ENCODE data around the gene RPS6KB2. TPM values are rescaled to one million over a fixed set of nuclear protein-coding genes. Genes with fewer than 3 reads are reported as not detected.

Gene RPS6KB2
- total RNA-seq, 1 donor = 36.9 TPM

DNA sequence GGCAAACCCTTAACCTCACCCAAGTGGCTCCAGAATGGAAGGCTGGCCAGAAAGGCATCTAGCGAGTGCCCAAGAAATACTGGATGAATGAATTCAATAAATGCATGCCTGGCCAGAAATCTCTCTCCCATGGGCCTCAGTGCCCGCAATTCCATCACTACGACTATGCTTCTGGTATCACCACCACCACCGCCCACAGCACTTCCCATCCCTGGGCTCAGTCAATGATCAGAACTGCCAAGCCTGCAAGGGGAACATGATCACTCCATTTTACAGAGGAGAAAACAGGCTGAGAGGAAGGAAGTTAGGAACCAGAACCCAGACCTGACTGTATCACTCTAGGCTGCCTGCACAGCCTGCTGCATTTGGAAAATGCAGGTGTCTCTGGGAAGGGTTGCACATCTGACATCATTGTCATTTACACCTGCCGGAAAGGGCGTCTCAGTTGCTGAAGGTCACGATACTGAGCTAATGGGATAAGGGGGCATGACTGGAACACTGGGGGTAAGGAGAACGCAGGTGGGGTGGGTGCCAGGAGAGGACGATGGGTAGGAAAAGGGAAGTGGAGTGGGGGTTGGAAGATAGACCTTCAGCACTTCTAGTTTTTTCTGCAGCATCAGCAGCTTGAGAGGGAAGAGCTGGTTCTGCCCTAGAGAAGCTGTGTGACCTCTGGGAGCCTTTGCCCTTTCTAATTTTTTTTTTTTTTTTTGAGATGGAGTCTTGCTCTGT is 21.0 kb downstream of the RPS6KB2 start:
- DNase-seq (ENCODE audit: insufficient read length, low spot score, missing footprints) = peak; percentile 89
- H3K79me2 ChIP-seq (ENCODE audit: insufficient read depth, low read length) = no peaks in the 10 kb centered on the region
- no peaks in the 10 kb centered on the region for H3K36me3 ChIP-seq (ENCODE audit: insufficient read depth, low read length)
- H4K20me1 ChIP-seq (ENCODE audit: insufficient read depth, low read length) = no peaks in the 10 kb centered on the region
- H3K4me3 ChIP-seq (ENCODE audit: insufficient read depth, low read length) = no peak overlapping the region
- H2AFZ ChIP-seq (ENCODE audit: low read length) = no peak overlapping the region
- no peak overlapping the region for H3K4me2 ChIP-seq (ENCODE audit: insufficient read depth, low read length)
- no peak overlapping the region for H3K27ac ChIP-seq (ENCODE audit: low read depth, low read length)
- no peaks in the 10 kb centered on the region for H3K9me3 ChIP-seq (ENCODE audit: low read depth, low read length)
- TF ChIP-seq, protein P1, sequence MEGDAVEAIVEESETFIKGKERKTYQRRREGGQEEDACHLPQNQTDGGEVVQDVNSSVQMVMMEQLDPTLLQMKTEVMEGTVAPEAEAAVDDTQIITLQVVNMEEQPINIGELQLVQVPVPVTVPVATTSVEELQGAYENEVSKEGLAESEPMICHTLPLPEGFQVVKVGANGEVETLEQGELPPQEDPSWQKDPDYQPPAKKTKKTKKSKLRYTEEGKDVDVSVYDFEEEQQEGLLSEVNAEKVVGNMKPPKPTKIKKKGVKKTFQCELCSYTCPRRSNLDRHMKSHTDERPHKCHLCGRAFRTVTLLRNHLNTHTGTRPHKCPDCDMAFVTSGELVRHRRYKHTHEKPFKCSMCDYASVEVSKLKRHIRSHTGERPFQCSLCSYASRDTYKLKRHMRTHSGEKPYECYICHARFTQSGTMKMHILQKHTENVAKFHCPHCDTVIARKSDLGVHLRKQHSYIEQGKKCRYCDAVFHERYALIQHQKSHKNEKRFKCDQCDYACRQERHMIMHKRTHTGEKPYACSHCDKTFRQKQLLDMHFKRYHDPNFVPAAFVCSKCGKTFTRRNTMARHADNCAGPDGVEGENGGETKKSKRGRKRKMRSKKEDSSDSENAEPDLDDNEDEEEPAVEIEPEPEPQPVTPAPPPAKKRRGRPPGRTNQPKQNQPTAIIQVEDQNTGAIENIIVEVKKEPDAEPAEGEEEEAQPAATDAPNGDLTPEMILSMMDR (IDR thresholded peaks at IDR 0.05; ENCODE audit: extremely low read depth, low read depth, low read length) = no peak
- no peaks in the 10 kb centered on the region for H3K4me1 ChIP-seq (ENCODE audit: insufficient read depth, low read length)
- peaks cover 3% of the 10 kb centered on the region for H3K27me3 ChIP-seq (ENCODE audit: insufficient read depth, low read length)

DNA sequence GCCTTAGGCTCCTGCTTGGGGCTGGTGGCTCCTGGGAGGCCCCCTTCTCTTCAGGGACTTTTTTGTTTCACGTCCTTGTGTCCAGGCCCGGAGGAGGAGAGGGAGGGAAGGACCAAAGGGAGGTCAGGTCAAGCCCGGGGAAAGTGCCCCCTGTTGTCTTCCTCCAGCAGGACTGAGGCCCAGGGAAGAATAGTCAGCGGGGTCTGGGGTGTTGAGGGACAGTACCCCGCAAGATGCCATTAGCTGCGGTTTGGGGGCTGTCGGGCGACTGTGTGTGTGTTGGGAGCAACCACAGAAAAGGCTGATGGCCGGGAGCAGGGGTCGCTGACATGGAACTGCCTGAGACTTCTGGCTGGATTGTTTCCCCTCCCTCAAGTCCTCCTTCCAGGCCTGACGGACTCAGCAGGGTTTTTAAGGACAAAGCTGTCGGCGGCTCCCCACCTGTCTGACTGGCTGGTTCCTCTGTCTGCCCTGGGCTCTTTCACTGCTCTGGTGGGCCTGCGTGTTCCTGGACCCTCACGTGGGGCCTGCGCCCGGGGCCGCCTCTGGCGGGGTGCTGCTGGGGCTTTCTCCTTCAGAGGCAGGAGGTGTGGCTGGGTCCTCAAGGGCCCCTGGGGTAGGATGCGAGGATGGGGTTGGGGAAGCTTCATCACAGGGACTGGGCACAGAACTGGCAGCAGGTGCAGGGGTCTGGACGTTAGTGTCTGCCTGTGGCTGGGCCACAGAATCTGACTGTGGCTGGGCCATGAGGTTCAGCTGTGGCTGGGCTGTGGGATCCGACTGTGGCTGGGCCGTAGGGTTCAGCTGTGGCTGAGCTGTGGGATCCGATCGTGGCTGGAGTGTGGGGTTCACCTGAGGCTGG is 22.7 kb downstream of the RPS6KB2 start:
- no peak overlapping the region for H3K27ac ChIP-seq (ENCODE audit: low read depth, low read length)
- no peak overlapping the region for H3K4me2 ChIP-seq (ENCODE audit: insufficient read depth, low read length)
- peak; percentile 77 for DNase-seq (ENCODE audit: insufficient read length, low spot score, missing footprints)
- peaks cover 3% of the 10 kb centered on the region for H3K27me3 ChIP-seq (ENCODE audit: insufficient read depth, low read length)
- no peaks in the 10 kb centered on the region for H3K79me2 ChIP-seq (ENCODE audit: insufficient read depth, low read length)
- no peaks in the 10 kb centered on the region for H4K20me1 ChIP-seq (ENCODE audit: insufficient read depth, low read length)
- no peak overlapping the region for H3K4me3 ChIP-seq (ENCODE audit: insufficient read depth, low read length)
- no peaks in the 10 kb centered on the region for H3K36me3 ChIP-seq (ENCODE audit: insufficient read depth, low read length)
- H3K4me1 ChIP-seq (ENCODE audit: insufficient read depth, low read length) = no peaks in the 10 kb centered on the region
- TF ChIP-seq, protein P1 (IDR thresholded peaks at IDR 0.05; ENCODE audit: extremely low read depth, low read depth, low read length) = no peak
- no peaks in the 10 kb centered on the region for H3K9me3 ChIP-seq (ENCODE audit: low read depth, low read length)
- H2AFZ ChIP-seq (ENCODE audit: low read length) = no peak overlapping the region

DNA sequence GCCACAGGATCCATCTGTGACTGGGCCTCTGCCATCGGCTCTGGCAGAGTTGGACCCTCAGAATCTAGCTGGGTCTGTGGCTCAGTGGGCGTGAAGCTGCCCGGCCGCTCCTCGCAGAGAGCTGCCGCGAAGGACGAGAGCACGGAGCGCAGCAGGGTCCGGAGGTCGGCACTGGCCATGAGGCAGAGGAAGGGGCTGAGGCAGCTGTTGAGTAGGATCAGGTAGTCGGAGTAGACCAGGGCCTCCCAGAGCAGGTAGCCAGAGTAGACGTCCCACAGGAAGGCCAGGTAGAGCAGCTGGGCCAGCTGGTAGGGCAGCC is 23.3 kb downstream of the RPS6KB2 start:
- DNase-seq (ENCODE audit: insufficient read length, low spot score, missing footprints) = peak; percentile 62
- H3K79me2 ChIP-seq (ENCODE audit: insufficient read depth, low read length) = no peaks in the 10 kb centered on the region
- peaks cover 3% of the 10 kb centered on the region for H3K27me3 ChIP-seq (ENCODE audit: insufficient read depth, low read length)
- H3K4me2 ChIP-seq (ENCODE audit: insufficient read depth, low read length) = no peak overlapping the region
- TF ChIP-seq, protein P1 (IDR thresholded peaks at IDR 0.05; ENCODE audit: extremely low read depth, low read depth, low read length) = no peak
- no peaks in the 10 kb centered on the region for H3K4me1 ChIP-seq (ENCODE audit: insufficient read depth, low read length)
- no peaks in the 10 kb centered on the region for H3K9me3 ChIP-seq (ENCODE audit: low read depth, low read length)
- H3K4me3 ChIP-seq (ENCODE audit: insufficient read depth, low read length) = no peak overlapping the region
- no peaks in the 10 kb centered on the region for H4K20me1 ChIP-seq (ENCODE audit: insufficient read depth, low read length)
- no peak overlapping the region for H3K27ac ChIP-seq (ENCODE audit: low read depth, low read length)
- no peak overlapping the region for H2AFZ ChIP-seq (ENCODE audit: low read length)
- H3K36me3 ChIP-seq (ENCODE audit: insufficient read depth, low read length) = no peaks in the 10 kb centered on the region

All from osteoblast (primary cell).